Right renal cortex interstitium (tissue), 3 donors: ENCODE data around the gene HLF. TPM values are rescaled to one million over a fixed set of nuclear protein-coding genes. Genes with fewer than 3 reads are reported as not detected.

Source experiments
- DNase-seq, 3 donors: peaks; one replicate each; pipeline ENCODE4 v3.0.0-alpha.2; 2013; ENCODE audit warnings: low read depth in 3 of 3, low spot score in 2 of 3
- polyA plus RNA-seq, 3 donors: library from polyadenylated mRNA; unstranded; fragments of 120-200 nt; gene quantifications; one replicate each; pipeline ENCODE4 v1.2.1, GENCODE V29; 2013; ENCODE audit not compliant: insufficient read length in 3 of 3

The HLF gene, protein sequence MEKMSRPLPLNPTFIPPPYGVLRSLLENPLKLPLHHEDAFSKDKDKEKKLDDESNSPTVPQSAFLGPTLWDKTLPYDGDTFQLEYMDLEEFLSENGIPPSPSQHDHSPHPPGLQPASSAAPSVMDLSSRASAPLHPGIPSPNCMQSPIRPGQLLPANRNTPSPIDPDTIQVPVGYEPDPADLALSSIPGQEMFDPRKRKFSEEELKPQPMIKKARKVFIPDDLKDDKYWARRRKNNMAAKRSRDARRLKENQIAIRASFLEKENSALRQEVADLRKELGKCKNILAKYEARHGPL
- polyA plus RNA-seq, result 1 to 10 TPM; 5.1 to 5.6 (median 5.5) TPM

DNA sequence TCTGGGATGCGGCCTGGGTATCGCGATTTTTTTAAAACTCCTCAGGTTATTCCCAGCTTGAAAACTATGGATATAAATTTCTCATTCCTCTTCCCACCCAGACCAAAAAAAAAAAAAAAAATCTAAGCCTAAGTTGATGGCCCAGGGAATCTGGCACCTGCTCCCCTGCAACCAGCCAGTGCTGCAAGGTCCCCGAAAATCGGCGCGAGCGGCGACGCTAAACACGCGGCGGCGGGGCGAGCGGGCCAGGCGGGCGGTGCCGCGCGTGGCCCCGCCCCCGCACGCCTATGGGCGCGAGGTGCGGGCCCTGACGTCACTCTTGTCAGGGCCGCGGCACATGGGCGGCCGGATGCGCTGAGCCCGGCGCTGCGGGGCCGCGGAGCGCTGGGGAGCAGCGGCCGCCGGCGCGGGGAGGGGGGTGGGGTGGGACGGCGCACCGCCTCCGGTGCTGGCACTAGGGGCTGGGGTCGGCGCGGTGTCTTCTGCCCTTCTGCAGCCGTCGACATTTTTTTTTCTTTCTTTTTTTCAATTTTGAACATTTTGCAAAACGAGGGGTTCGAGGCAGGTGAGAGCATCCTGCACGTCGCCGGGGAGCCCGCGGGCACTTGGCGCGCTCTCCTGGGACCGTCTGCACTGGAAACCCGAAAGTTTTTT lies at the start of gene HLF:
Gene HLF, plus strand, starts transcription at position 316 of the 654 bp plus-strand sequence. CDS start 525 bp downstream, outside the sequence.
- DNase-seq, result peak in 1 of 3 donors; percentile 62

DNA sequence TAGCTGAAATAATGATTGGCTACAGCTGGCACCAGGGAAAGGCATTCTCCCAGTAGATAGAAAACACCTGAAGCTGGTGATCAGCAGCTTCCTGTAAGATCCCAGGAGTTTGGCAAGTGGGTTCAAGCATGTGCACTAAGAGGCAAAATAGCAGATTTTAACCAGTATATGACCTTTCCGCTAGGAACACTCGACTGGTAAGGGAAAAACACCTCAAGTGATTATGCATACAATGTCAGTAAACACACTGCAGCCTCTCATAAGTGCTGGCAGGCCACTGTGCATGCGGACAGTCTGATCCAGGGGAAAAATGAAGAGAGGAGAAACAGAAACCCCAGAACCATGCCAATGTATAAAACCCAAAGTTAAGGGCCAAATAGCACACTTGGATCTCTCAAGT lies 49.0 kb upstream of the HLF start:
- no peak for DNase-seq

DNA sequence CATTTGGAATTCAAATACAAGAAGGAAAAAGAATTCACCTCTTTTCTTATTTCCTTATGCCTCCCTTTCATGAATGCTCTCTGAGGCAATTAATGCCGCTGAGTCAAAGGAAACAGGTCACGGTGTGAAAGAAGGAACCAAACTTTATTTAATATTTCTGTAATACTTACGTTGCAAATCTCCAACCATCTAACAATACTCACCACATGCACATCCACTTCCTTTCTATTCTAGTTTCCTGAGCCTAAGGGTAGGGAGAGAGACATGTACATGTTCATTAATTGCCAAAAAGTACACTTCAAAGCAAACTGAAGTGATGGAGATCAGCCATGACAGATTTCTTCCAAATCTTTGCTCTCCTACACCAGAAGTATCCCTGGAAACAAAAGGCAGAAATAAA lies 47.9 kb upstream of the HLF start:
- no peak for DNase-seq

DNA sequence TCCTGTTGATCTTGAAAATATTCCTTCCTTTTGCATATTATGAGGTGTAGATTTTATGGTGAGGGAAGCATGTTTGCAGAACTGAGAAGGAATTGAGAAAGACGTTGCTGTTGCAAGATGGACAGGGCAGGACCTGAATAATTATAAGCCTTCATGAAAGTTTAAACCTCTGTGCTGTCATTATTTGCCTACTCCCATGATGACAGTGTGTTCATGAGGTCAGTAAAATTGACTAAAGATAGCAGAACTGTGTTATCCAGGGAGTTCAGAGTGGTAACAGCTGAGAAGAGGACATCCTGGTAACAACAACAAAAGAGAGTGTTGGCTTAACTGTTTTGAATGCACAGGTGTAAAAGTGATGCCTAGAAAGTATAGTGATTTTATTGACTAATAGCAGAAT lies 45.3 kb upstream of the HLF start:
- DNase-seq, result no peak

DNA sequence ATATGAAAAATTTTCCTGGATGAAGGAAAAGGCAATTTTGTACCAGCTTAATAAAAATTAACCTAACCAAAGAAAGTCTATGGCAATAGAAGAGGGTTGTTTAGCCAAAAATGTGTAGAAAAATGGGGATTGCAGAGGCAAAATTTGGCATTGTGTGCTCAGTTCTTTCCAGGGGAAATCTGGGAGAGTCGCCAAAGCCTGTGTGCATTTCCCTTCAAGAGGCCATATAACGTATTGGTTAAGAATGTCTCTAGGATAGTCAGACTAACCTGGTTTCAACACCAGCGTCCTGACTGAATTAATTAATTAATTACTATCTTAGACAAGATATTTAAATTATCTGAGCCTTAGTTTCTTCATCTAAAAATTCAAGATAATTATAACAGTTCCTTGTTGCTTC lies 44.8 kb upstream of the HLF start:
- DNase-seq, result no peak

DNA sequence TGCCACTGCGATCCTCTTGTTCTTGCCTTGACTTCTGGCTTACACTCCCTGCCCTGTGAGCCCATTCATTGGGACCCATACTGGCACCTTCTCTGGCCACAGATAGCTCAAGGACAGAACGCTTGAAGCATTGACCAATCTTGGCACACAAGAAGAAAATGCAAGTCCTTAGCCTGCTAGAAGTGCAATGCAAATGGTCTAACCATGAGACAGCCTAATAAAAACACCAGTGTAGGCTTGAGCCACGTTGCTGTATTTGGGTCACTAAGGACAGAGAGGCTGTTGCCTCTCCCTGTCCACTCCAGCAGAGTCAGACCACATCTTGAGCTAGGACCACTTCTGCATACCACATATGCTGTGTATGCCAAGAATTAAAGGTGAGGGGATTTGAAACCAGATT lies 41.2 kb upstream of the HLF start:
- no peak for DNase-seq

DNA sequence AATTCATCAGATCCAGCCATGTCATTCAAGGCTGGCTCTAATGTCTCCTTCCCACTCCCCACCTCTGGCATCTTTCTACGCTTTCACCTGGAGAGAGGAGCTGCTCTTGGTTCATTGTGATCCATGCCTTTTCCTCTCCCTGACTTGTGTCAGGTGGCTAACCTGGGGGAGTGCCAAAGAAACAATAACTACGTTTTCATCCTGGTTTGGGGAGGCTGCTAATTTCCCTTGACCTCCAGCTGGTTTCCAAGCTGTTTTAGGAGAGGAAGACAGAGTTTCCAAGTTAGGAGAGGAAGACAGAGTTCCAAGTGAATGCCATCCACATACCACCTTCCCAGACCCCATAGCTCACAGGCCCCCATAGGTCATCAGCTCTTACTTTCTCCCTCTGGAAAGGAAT lies 40.0 kb upstream of the HLF start:
- DNase-seq, result no peak

DNA sequence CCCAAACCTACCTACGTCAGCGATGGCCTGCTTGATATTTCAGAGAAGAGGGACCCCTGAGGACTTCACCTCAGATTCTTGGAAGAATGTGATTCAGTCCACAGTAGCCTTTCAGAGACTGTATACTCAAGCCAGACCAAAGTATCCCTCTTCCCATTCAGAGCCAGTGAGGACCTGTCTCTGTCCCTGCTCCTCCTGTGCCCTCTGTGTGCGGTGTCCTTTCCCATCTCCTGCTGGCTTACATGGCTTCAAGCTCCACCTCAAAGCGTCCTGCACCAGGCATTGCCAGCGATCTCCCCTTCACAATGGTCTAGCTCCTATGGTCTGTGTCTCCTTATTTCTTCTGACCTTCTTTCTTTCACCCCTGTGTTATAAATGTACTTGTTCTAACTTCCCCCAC lies 39.5 kb upstream of the HLF start:
- DNase-seq, result no peak

DNA sequence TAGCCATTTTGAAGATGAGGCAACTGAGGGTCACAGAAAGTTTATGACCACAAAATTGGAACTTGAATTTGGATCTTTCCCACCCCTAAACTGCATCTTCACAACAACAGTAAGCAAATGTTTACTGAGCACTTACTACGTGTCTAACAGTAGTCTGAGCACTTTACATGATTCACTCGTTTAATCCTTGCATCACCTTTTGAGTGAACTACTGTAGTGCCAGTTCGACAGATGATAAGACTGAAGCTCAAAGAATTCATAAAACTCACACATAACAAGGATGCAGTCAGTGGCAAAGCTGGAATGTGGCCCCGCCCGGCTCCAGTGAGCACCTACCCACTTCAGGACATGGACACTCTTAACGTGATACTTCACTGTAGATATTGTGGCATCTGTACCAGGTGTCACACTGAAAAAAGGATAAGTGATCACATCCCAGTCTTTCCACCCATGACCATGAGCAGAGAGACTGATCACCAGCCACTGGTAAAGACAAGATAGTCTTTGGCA lies 36.0 kb upstream of the HLF start:
- DNase-seq, result no peak

DNA sequence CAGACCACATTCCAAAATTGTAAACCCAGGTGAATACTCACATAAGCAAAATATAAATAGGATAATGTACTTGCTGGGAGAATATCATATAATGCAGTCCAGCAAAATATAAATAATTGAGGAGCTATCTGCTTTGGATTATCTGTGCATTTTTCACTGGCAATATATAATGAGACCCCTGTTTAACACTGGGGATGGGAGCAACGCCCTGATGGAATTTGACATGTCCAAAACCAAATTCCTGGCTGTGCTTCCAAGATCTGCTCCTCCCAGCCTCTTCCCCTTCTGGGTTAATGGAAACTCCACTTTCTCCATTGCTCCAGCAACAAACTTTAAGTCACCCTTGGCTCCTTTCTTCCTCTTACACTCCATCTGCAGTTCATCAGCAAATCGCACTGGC lies 35.5 kb upstream of the HLF start:
- no peak for DNase-seq

DNA sequence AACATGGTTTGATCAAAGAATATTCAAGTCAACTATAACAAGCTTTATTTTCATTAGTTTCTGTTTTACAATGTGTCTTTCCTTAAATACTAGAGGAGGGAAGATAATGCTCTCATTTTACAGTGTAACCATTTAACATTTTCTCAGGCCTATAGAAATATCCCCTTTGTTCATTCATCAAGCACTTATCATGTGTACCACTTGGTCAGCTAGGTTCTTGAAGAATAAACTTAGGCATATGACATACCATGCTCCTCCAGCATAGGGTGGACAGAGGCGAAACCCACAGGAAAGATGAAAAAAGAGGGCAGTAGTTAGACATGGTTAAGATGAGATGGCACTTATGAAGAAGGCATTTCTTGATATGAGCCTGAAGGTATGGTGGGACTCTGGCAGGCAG lies 34.0 kb upstream of the HLF start:
- DNase-seq, result no peak

DNA sequence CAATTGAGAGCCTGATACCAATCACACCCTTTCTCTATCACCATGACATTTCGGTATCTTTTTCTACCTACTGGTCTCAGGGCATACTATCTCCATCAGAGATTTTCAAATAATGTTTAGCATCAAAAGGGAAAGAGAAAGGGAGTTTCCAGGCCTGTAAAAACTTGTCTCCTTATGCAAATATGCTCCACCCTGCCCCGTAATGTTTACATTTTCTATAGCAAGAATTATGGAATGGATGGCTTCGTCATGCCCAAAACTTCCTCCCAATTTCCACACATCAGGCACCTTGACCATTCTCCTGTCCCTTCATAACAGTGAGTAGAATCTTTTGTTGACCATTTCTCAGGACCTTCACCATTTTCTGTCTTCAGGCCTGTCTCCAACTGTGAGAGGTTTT lies 30.9 kb upstream of the HLF start:
- DNase-seq, result no peak

DNA sequence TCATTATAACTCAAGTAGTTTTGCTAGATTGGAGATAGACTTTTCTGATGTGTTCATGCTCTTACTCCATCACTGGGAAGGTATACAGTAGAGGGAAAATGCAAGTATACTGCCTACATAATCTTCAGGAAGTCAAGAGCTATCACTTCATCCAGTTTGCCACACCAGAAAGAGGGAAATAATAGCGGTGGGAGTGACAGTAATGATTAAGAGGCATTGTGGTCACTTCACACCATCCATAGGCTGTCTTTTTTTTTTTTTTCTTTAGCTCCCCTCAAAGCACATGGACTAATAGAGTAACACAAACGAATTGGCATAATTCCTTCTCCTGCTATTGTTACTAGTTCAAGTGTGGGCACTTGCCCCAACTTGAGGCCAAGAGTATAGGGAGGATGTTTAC lies 28.4 kb upstream of the HLF start:
- no peak for DNase-seq

DNA sequence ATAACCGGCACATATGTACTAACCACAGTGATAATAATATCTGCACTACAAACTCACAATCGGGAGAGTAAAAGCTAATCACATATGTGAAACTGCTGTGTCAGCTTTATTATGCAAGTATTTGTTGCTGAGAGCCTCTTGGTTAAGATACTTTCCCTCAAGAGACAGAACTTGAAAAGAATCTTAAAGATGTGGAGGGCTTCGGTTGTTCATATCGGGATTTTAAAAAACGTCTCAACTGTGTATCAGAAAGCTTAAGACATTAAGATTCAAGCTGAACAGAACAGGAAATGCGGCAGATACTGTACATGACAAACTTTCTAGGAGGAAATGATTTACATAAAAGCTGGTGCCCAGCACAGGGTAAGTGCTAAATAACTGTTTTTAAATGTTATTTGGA lies 27.5 kb upstream of the HLF start:
- no peak for DNase-seq

DNA sequence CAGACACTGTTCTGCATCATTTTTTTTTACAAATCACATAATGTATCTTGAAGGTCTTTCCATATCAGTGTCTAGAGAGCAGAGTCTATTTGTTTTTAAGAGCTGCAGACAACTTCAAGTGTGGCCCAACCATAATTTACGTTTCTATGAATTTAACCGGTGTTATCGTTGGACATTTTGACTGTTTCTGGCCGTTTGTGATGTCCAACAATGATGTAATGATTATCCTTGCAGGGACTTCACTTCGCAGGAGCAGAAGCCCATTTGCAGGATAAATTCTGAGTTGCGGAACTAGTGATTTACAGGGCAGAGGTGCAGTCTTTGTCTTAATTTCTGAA lies 26.9 kb upstream of the HLF start:
- peak; percentile 12 to 15 (median 14) for DNase-seq

DNA sequence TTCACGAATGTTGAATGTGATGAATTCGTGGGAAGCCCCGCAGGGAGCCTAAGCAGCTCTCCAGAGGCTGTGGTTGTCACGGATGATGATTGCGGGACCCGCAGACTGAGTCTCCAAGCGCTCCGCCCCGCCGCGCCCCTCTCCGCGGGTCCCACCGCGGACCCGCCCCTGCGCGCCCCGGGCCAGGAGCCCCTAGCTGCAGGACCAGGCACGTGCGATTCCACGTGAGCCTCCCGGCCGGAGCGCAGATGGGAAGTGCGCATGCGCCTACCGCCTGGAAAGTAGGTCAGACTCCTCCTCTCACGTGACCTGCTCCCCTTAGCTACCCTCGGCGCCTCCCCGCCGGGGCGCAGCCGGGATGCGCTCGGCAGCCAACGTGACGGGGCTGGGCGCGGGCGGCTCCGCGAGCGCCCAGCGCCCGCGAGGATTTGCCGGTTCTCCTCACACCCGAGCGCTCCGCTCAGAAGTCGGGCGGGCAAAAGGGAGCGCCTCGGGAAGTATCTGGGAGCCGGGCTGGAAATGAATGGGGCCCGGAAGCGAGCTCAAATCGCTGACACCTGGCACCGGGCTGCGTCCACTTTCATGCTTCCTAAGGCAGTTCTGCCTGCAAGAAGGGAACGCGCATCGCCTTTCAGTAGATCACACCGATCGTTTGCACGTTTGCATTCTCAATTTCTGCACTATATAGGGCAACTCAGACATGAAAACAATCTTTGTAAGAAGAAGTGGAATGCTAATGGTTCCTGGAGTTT lies 26.4 kb upstream of the HLF start:
- peak; percentile 85 to 91 (median 90) for DNase-seq

DNA sequence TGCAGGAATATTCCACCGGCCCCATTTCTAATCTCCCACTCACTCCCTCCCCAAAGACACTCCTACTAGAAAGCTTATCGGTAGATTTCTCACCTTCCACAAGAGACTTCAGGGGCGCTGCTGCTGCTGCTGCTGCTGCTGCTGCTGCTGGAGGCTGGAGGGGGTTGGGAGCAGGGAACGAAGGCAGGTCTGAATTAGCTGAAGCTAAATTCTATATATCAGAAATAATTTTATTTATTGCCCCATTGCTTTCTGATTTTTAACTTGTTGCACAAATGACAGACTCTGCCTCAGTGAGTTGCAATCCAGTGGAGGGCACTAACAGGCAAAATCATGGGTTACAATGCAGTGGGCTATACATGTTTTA lies 25.8 kb upstream of the HLF start:
- no peak for DNase-seq

DNA sequence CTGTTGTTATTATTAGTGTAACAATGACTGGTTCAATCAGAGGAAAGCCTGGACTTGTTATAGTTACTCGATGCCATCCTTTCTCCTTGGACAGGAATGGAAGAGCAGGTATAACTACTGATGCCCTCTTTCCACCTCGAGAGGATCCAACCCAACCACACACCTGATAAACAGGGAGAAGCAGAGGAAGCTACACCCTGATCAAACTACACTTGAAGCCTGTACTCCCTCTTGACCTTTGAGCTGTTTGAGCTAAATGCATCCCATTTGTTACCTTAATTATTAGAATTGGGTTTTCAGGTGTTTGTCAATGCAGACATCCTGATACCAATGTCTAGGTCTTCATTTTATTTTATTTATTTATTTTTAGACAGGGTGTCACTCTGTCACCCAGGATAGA lies 23.7 kb upstream of the HLF start:
- no peak for DNase-seq

DNA sequence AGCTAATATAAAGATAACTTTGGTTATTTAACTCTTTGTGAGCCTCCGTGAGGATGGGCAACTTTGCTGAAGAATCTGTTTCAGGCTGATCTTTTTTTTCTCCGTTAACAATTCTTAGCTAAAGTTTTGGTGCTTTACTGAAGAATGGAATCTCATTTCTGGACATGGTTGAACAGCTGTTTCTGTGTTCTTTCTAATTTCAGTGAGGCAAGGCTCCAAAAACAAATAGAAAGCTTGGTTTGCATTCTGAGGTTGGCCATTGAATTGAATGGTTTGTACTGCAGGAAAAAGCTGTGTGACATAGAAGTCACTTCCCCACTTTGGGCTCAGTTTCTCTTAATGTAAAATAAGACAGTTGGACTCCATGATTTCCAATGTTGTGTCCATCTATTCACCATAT lies 22.3 kb upstream of the HLF start:
- DNase-seq, result no peak

DNA sequence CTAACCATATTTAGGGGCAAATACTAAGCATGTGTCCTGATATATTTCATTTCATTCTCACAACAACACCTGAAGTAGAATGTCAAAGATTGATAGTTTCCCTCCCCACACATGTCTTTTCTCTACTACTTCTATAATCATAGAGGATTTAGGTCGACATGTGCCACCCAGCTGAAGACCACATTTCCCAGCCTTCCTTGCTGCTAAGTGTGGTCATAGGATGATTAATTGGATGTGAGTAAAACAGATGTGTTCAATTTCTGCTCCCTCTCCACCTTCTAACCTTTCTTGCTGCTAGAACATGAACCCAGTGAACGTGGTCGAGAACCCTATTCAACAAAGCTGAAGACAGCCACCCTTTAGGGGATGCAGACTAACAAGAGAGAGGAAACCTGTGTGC lies 18.8 kb upstream of the HLF start:
- no peak for DNase-seq

DNA sequence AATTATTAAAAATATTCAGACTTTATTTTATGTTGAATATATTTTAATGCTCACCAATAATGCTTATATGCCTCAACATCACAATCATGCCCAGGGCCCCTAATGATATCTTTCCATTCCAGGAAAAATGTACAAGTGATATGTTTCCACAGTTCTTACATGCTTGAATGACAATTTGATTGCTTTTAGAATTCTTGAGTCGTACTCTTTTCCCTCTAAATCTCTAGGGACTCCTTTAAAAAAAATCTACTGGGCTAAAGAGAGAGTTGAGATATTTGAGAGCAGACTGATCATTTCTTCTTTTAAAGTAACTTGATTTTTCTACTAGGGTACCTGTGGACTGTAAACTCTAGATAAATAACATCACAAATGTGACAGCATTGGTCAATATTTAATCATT lies 18.2 kb upstream of the HLF start:
- DNase-seq, result no peak

DNA sequence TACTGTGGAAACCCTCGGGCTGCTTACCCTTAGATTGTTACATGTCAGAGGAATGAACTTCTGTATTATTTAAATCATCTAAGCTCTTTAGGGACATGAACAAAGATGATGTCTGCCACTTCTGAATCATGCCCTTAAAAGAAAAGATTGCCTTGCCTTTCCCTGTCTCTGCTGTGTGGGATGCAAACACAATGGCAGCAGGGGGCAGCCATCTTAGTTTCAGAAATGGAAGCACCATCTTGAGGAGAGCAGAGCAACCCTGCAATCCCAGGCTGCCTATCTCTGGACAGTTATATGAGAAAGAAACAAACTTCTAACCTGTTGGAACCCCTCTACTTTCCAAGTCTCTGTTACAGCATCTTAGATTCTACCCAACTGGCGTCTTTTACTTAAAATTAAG lies 16.7 kb upstream of the HLF start:
- DNase-seq, result no peak
